Pancreas (tissue), 10 donors: ENCODE results near the gene CELF2. TPM values are rescaled to one million over a fixed set of nuclear protein-coding genes. Genes with fewer than 3 reads are reported as not detected.

Experiments used
- ATAC-seq, 4 donors: fragments of 200-7000 bp; cut with Tn5 transposase; one replicate each; pipeline versions ENCODE4 v1.8.0 to v1.9.1; 2020; ENCODE audit warnings: mild to moderate bottlenecking in 4 of 4, moderate library complexity in 4 of 4
- DNase-seq, 6 donors: peaks; one replicate each; pipeline ENCODE4 v3.0.0-alpha.2; 2020
- FAIRE-seq: peaks from 2 replicates; lab custom pipeline; 2012; peaks lifted over from hg19 to GRCh38; lab: Jason Lieb, UNC
- H3K27ac ChIP-seq, 4 donors: fragments of 200-600 bp; sonication (generic); 1 replicate in 3 of 4; 2 replicates in 1 of 4; pipeline versions ENCODE4 v1.5.0 to v1.8.0; 2020
- H3K27me3 ChIP-seq, 4 donors: fragments of 200-600 bp; one replicate each; pipeline ENCODE4 v1.8.0; 2021
- H3K36me3 ChIP-seq, 3 donors: fragments of 200-600 bp; sonication (generic) in 1 of 3; one replicate each; pipeline versions ENCODE4 v1.5.0 to v1.8.0; 2020 to 2021
- H3K4me1 ChIP-seq, 3 donors: fragments of 200-600 bp; one replicate each; pipeline ENCODE4 v1.8.0; 2021
- H3K4me3 ChIP-seq, 4 donors: fragments of 200-600 bp; sonication (generic) in 2 of 4; one replicate each; pipeline versions ENCODE4 v1.5.0 to v1.8.0; 2020 to 2021
- H3K9me3 ChIP-seq, 4 donors: fragments of 200-600 bp; one replicate each; pipeline ENCODE4 v1.8.0; 2021
- WGBS, 2 donors: extraction: QIAGEN DNeasy Blood & Tissue Kit; methylation state at CpG; one replicate each; pipeline ENCODE4 v1.1.7; 2013; 5-methylcytosine and 5-hydroxymethylcytosine counted together
- intact Hi-C, 3 donors: fragments of 100-400 bp; cut with DNase I; formaldehyde crosslinking; loops; one replicate each; pipeline versions ENCODE4 v1.11.1 to v1.14.2; 2022
- polyA plus RNA-seq, 2 donors: library from polyadenylated mRNA; stranded (reverse); fragments of 200-250 nt; gene quantifications; one replicate each; pipeline ENCODE4 v1.2.3, GENCODE V29; 2013
- total RNA-seq, 6 donors: library from RNA; stranded (reverse); fragmentation: NEBNext Ultra II Directional in 4 of 6; extraction: Animal tissue kit (Norgen Biotek cat#: 25700) in 4 of 6; gene quantifications; one replicate each; pipeline versions ENCODE4 v1.2.1 to v1.2.4, GENCODE V29; 2021 to 2023
- TF ChIP-seq, protein P1 (sequence below), 4 donors: fragments of 200-600 bp; sonication (generic) in 3 of 4; IDR thresholded peaks; one replicate each; pipeline versions ENCODE4 v1.5.0 to v1.8.0; 2021; ENCODE audit warnings: antibody characterized with exemption in 4 of 4
- donor health status: healthy with polysubstance abuse.
- donor health status: DM: no; HTN: no; CAD: no; lungs with moderate emphysema.
- donor health status: DM: no; HTN: no; CAD: no.
- donor health status: control.
- donor health status: control.
- donor health status: Bipolar disorder and iron deficiency.
- donor health status: DM: yes; HTN: yes; CAD: no.
- donor health status: DM: no; HTN: no; CAD: no.
- donor health status: DM: no; HTN: no; CAD: no.
- donor health status: DM: yes; HTN: yes; CAD: no.

The CELF2 gene
- total and polyA plus RNA-seq, 8 donors: 1.2 to 11.7 (median 2.2) TPM

DNA sequence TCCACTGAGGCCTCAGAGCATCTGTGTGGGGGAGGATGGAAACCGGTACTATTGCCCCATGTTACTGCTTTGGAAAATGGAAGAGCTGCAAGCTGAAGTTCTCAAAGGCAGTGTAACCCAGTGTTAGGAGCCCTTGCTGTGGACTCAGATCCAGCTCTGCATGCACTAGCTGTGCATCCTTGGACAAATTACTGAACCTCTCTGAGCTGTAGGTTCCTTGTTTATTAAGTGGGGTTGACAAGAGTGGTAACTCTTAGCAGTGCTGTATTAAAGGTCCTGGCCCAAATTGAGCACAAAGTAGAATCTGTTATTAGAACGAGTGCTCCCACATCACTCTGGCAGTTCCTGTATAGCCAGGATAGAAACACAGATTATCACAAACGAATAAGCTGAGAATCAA, 359.6 kb downstream of the CELF2 start:
- intact Hi-C loops: no loop called here
- TF ChIP-seq, protein P1, sequence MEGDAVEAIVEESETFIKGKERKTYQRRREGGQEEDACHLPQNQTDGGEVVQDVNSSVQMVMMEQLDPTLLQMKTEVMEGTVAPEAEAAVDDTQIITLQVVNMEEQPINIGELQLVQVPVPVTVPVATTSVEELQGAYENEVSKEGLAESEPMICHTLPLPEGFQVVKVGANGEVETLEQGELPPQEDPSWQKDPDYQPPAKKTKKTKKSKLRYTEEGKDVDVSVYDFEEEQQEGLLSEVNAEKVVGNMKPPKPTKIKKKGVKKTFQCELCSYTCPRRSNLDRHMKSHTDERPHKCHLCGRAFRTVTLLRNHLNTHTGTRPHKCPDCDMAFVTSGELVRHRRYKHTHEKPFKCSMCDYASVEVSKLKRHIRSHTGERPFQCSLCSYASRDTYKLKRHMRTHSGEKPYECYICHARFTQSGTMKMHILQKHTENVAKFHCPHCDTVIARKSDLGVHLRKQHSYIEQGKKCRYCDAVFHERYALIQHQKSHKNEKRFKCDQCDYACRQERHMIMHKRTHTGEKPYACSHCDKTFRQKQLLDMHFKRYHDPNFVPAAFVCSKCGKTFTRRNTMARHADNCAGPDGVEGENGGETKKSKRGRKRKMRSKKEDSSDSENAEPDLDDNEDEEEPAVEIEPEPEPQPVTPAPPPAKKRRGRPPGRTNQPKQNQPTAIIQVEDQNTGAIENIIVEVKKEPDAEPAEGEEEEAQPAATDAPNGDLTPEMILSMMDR (IDR thresholded peaks at IDR 0.05): no peak
- H3K36me3 ChIP-seq: no peaks in the 10 kb centered on the region
- DNase-seq: no peak
- no peak overlapping the region for H3K27ac ChIP-seq
- 69 to 75% methylated on average over 3 of the region's 3 CpGs for whole genome bisulfite sequencing, 2 donors
- no peaks in the 10 kb centered on the region for H3K9me3 ChIP-seq
- H3K27me3 ChIP-seq: no peaks in the 10 kb centered on the region
- ATAC-seq: no peak
- FAIRE-seq: no peak
- no peak overlapping the region for H3K4me3 ChIP-seq
- H3K4me1 ChIP-seq: no peaks in the 10 kb centered on the region

DNA sequence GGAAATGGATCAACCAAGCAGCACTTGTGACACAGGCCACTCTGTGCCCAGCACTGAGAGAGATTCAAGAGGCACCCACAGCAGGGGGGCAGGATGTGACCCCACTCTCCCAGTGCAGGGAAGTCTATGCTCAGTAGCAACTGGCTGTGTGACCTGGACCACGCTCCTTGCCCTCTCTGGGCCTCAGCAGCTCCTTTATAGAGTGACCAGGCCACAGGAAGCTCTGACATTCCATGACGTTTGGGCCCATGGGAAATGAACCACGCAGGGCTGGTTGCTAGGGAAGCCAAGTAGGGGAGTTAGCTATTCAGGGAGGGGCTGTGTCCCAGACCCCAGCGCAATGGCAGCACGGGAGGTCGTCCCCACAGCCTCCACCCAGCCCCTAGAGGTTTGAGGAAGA, 361.2 kb downstream of the CELF2 start:
- ATAC-seq: no peak
- 46 to 60% methylated on average over 6 of the region's 6 CpGs for WGBS, 2 donors
- no peaks in the 10 kb centered on the region for H3K9me3 ChIP-seq
- no peak overlapping the region for H3K27ac ChIP-seq
- H3K27me3 ChIP-seq: no peaks in the 10 kb centered on the region
- no peak for FAIRE-seq
- no peaks in the 10 kb centered on the region for H3K4me1 ChIP-seq
- H3K36me3 ChIP-seq: no peaks in the 10 kb centered on the region
- no peak overlapping the region for H3K4me3 ChIP-seq
- no peak for DNase-seq
- TF ChIP-seq, protein P1 (IDR thresholded peaks at IDR 0.05): no peak
- intact Hi-C loops: no loop called here

DNA sequence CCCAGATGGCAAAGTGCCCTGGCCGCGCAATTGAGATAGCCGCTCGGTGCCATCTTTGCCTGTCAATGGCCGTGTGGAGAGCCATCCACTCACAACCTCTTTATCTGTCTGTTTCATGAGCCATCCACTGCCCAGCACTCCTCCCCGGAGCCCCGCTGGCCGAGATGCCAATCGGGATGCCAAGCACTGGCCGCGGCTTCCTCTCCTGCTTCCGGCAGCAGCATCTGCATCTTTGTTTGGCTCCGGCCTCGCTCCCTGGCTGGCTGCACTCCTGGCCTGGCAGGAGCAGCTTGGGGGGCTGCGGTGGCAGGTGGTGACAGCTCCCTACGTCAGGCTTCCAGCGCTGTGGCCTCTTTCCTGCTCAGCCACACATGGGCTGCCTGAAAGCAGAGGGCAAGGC, 362.1 kb downstream of the CELF2 start:
- H3K36me3 ChIP-seq: no peaks in the 10 kb centered on the region
- TF ChIP-seq, protein P1 (IDR thresholded peaks at IDR 0.05): no peak
- intact Hi-C loops: no loop called here
- no peaks in the 10 kb centered on the region for H3K27me3 ChIP-seq
- FAIRE-seq (no peak), ATAC-seq (no peak), DNase-seq (no peak)
- H3K27ac ChIP-seq: no peak overlapping the region
- H3K4me3 ChIP-seq: no peak overlapping the region
- no peaks in the 10 kb centered on the region for H3K9me3 ChIP-seq
- H3K4me1 ChIP-seq: no peaks in the 10 kb centered on the region
- 77 to 85% methylated on average over 17 of the region's 17 CpGs for WGBS, 2 donors

DNA sequence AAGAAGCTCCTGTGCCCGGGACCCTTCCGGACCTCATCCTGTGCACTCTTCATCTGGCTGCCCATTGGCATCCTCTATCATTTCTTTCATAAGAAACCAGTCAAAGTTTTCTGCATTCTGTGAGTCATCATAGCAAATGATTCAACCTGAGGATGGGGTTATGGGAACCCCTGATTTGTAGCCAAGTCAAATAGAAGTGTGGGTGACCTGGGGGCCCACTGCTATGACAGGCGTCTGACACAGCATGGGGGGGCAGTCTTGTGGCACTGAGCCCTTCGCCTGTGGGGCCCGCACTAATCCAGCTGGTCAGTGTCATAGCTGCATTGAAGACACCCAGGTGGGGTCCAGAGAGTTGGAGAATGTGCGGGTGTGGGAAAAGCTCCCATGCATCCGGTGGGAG, 363.4 kb downstream of the CELF2 start:
- Histone ChIP-seq H3K9me3 (no peaks in the 10 kb centered on the region), H3K36me3 (no peaks in the 10 kb centered on the region), H3K4me3 (no peak overlapping the region), H3K4me1 (no peaks in the 10 kb centered on the region), H3K27ac (no peak overlapping the region), H3K27me3 (no peaks in the 10 kb centered on the region)
- DNase-seq (no peak), FAIRE-seq (no peak), ATAC-seq (no peak)
- 60 to 72% methylated on average over 7 of the region's 7 CpGs for WGBS, 2 donors
- TF ChIP-seq, protein P1 (IDR thresholded peaks at IDR 0.05): no peak
- intact Hi-C loops: no loop called here

DNA sequence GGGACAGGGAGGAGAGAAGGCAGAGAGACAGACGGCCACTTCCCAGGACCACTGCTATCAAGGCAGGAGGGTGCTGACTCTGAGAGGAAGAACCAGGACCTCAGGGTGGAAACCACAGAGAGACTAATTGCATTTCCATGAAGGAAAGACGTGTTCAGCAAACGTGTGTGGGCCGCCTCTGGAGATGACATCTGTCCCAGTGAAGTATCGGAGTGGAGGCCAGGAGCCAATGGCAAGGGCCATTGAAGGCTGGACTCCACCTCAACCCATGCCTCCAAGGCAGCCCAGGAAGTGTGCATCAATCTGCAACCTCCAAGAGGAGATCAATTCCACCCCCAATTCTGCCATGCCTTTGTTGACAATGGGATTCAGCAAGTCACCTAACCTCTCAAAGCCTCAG, 363.8 kb downstream of the CELF2 start:
- intact Hi-C loops: no loop called here
- ATAC-seq (no peak), DNase-seq (no peak), FAIRE-seq (no peak)
- TF ChIP-seq, protein P1 (IDR thresholded peaks at IDR 0.05): no peak
- Histone ChIP-seq H3K27ac (no peak overlapping the region), H3K36me3 (no peaks in the 10 kb centered on the region), H3K9me3 (no peaks in the 10 kb centered on the region), H3K4me3 (no peak overlapping the region), H3K4me1 (no peaks in the 10 kb centered on the region), H3K27me3 (no peaks in the 10 kb centered on the region)
- 45 to 53% methylated on average over 5 of the region's 5 CpGs for WGBS, 2 donors
